Osteoblast (primary cell): Measurements from ENCODE around the gene GALNT2. TPM values are rescaled to one million over a fixed set of nuclear protein-coding genes. Genes with fewer than 3 reads are reported as not detected.

ENCODE experiments used
- DNase-seq: peaks from one replicate; pipeline ENCODE4 v3.0.0; 2011; ENCODE audit warnings: low spot score, mixed read lengths; ENCODE audit not compliant: insufficient read length; ENCODE audit errors: missing footprints
- H2AFZ ChIP-seq: 2 replicates; pipeline ENCODE4 v1.6.0; 2011; ENCODE audit warnings: mild to moderate bottlenecking, low read length
- H3K27ac ChIP-seq: 2 replicates; pipeline ENCODE4 v1.5.1; 2011; ENCODE audit warnings: mild to moderate bottlenecking, low read depth, low read length, moderate library complexity
- H3K27me3 ChIP-seq: 2 replicates; pipeline ENCODE4 v1.6.0; 2012; ENCODE audit warnings: mild to moderate bottlenecking, control low read depth, inconsistent platforms, low read length, moderate library complexity; ENCODE audit not compliant: insufficient read depth
- H3K36me3 ChIP-seq: 2 replicates; pipeline ENCODE4 v1.5.1; 2011; ENCODE audit warnings: mild to moderate bottlenecking, low read length, control low read depth, moderate library complexity; ENCODE audit not compliant: insufficient read depth
- H3K4me1 ChIP-seq: 2 replicates; pipeline ENCODE4 v1.5.1; 2011; ENCODE audit warnings: mild to moderate bottlenecking, low read length, control low read depth, moderate library complexity; ENCODE audit not compliant: insufficient read depth
- H3K4me2 ChIP-seq: 2 replicates; pipeline ENCODE4 v1.6.0; 2011; ENCODE audit warnings: mild to moderate bottlenecking, low read length; ENCODE audit not compliant: insufficient read depth
- H3K4me3 ChIP-seq: fragments of 200-600 bp; sonication (generic); 3 replicates; pipeline ENCODE4 v1.5.1; 2012; ENCODE audit warnings: mild to moderate bottlenecking, low read length, inconsistent platforms; ENCODE audit not compliant: insufficient read depth
- H3K79me2 ChIP-seq: 2 replicates; pipeline ENCODE4 v1.6.0; 2012; ENCODE audit warnings: mild to moderate bottlenecking, low read length, control low read depth, inconsistent platforms; ENCODE audit not compliant: insufficient read depth
- H3K9me3 ChIP-seq: 2 replicates; pipeline ENCODE4 v1.5.1; 2011; ENCODE audit warnings: low read depth, low read length, control low read depth
- H4K20me1 ChIP-seq: 2 replicates; pipeline ENCODE4 v1.6.0; 2012; ENCODE audit warnings: mild to moderate bottlenecking, low read length, control low read depth; ENCODE audit not compliant: insufficient read depth
- CTCF ChIP-seq: IDR thresholded peaks from 2 replicates; pipeline ENCODE4 v1.5.1; 2011; ENCODE audit warnings: mild to moderate bottlenecking, low read depth, low read length, moderate library complexity; ENCODE audit errors: extremely low read depth
- total RNA-seq: library from RNA; depleted of rRNA; stranded (reverse); fragments of >200 nt; gene quantifications from 2 replicates; pipeline ENCODE4 v1.2.3, GENCODE V29; 2012

GALNT2 gene
- total RNA-seq, 1 donor = 83.2 TPM

GRCh38 chr1:230246551-230246950, 179.5 kb downstream of the GALNT2 start:
- no peak overlapping the region for H3K4me3 ChIP-seq

GRCh38 chr1:230248016-230248888, 181.2 kb downstream of the GALNT2 start:
- Histone ChIP-seq H3K9me3 (no peaks in the 10 kb centered on the region), H2AFZ (no peak overlapping the region), H3K79me2 (peaks cover 2% of the 10 kb centered on the region), H3K27ac (no peak overlapping the region), H3K27me3 (no peaks in the 10 kb centered on the region), H3K4me3 (no peak overlapping the region), H4K20me1 (peaks cover 17% of the 10 kb centered on the region), H3K36me3 (peaks cover 51% of the 10 kb centered on the region), H3K4me2 (peak overlapping the region; percentile 17), H3K4me1 (peaks cover 9% of the 10 kb centered on the region)
- no peak for TF ChIP-seq CTCF
- DNase-seq = no peak

More at GRCh38 chr1:230246551-230246950, 179.5 kb downstream of the GALNT2 start:
- H3K27ac ChIP-seq = no peak overlapping the region
- H3K36me3 ChIP-seq = peaks cover 55% of the 10 kb centered on the region
- no peaks in the 10 kb centered on the region for H3K79me2 ChIP-seq
- no peak for DNase-seq
- H3K4me2 ChIP-seq = no peak overlapping the region
- H3K9me3 ChIP-seq = no peaks in the 10 kb centered on the region
- TF ChIP-seq CTCF = no peak
- peaks cover 14% of the 10 kb centered on the region for H4K20me1 ChIP-seq
- peaks cover 9% of the 10 kb centered on the region for H3K4me1 ChIP-seq
- no peak overlapping the region for H2AFZ ChIP-seq
- no peaks in the 10 kb centered on the region for H3K27me3 ChIP-seq

GRCh38 chr1:230248889-230249270, 181.8 kb downstream of the GALNT2 start:
- peak; percentile 80 for DNase-seq
- Histone ChIP-seq H3K27me3 (no peaks in the 10 kb centered on the region), H2AFZ (no peak overlapping the region), H3K9me3 (no peaks in the 10 kb centered on the region), H3K4me1 (peaks cover 3% of the 10 kb centered on the region), H3K4me2 (peak overlapping the region; percentile 17), H3K79me2 (peaks cover 2% of the 10 kb centered on the region), H4K20me1 (peaks cover 12% of the 10 kb centered on the region), H3K27ac (no peak overlapping the region), H3K4me3 (no peak overlapping the region), H3K36me3 (peaks cover 54% of the 10 kb centered on the region)
- no peak for TF ChIP-seq CTCF

GRCh38 chr1:230249695-230250480, 182.8 kb downstream of the GALNT2 start:
- Histone ChIP-seq H4K20me1 (peaks cover 17% of the 10 kb centered on the region), H3K27me3 (no peaks in the 10 kb centered on the region), H3K4me3 (no peak overlapping the region), H3K9me3 (no peaks in the 10 kb centered on the region), H3K36me3 (peaks cover 59% of the 10 kb centered on the region), H3K4me2 (no peak overlapping the region), H3K4me1 (no peaks in the 10 kb centered on the region), H2AFZ (no peak overlapping the region), H3K27ac (peak overlapping the region; percentile 22), H3K79me2 (peaks cover 6% of the 10 kb centered on the region)
- DNase-seq = no peak
- no peak for TF ChIP-seq CTCF
